Gastrocnemius medialis (tissue), 4 donors: ENCODE measurements around the gene KRT17.

Experiments used
- POLR2A ChIP-seq, 2 donors: fragments of 450-650 bp; IDR thresholded peaks; one replicate each; pipeline ENCODE4 v1.6.1; 2017; ENCODE audit warnings: antibody characterized with exemption in 2 of 2, mild to moderate bottlenecking in 2 of 2, moderate library complexity in 2 of 2
- TF ChIP-seq, protein P1 (sequence below), 5 experiments: fragments of 450-650 bp in 3 of 5; fragments of 200-600 bp in 2 of 5; sonication (generic) in 2 of 5; IDR thresholded peaks in 4 of 5; conservative IDR thresholded peaks in 1 of 5; 1 replicate in 4 of 5; 2 replicates in 1 of 5; pipeline ENCODE4 v1.5.1; 2016 to 2019; ENCODE audit warnings: antibody characterized with exemption in 5 of 5, mild to moderate bottlenecking in 3 of 5, moderate library complexity in 3 of 5

DNA sequence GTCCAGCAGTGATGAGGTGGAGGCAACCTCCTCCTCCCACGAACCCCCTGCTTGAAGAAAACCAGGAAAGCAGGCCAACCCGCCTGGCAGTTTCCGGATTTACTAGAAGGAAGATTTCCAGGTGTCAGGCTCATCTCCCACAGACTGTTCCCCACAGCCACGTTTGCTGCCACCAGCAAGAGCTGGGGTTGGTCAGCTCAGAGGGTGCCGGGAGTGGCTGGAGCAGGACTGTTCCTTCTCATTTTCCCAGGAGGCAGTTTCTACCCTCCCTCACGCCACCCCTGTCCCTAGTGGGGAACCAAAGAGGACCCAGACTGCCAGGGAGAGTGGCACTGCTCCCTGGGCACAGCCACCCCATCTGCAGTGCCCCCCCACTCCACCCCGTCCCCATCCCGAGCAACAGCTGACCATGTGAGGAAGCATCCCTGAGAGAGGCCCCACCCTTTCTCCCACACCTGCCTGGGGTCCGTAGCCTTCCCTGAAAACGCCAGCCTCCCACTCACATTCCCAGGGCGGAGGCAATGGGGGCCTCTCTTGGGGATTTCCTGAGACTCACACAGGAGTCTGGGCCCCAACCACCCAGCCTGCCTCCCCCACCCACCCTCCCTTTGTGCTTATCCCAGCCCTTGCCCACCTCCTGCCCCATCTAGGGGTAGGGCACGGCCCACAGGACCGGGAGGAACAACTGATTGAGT lies 5.9 kb downstream of the KRT17 start:
- TF ChIP-seq, protein P1, sequence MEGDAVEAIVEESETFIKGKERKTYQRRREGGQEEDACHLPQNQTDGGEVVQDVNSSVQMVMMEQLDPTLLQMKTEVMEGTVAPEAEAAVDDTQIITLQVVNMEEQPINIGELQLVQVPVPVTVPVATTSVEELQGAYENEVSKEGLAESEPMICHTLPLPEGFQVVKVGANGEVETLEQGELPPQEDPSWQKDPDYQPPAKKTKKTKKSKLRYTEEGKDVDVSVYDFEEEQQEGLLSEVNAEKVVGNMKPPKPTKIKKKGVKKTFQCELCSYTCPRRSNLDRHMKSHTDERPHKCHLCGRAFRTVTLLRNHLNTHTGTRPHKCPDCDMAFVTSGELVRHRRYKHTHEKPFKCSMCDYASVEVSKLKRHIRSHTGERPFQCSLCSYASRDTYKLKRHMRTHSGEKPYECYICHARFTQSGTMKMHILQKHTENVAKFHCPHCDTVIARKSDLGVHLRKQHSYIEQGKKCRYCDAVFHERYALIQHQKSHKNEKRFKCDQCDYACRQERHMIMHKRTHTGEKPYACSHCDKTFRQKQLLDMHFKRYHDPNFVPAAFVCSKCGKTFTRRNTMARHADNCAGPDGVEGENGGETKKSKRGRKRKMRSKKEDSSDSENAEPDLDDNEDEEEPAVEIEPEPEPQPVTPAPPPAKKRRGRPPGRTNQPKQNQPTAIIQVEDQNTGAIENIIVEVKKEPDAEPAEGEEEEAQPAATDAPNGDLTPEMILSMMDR (IDR thresholded peaks at IDR 0.05 in 4 of 5, conservative IDR thresholded peaks at IDR 0.05 in 1 of 5): no peak
- TF ChIP-seq POLR2A (IDR thresholded peaks at IDR 0.05): no peak
